Hindlimb muscle (tissue), 1 donor: ENCODE measurements around the gene TMEM184A. TPM values are rescaled to one million over a fixed set of nuclear protein-coding genes. Genes with fewer than 3 reads are reported as not detected.
A peak's percentile ranks its signal among the peaks of the same experiment; 100 is the strongest.
"Not testable (repeated sequence)": the region's sequence is repeated elsewhere in the genome, so short reads cannot be mapped to it uniquely, and the experiment has no call there.

ENCODE experiments used
- DNase-seq: peaks from one replicate; pipeline ENCODE4 v3.0.0-alpha.2; 2013
- polyA plus RNA-seq: library from polyadenylated mRNA; unstranded; fragments of 120-200 nt; gene quantifications from one replicate; pipeline ENCODE4 v1.2.1, GENCODE V29; 2013; ENCODE audit not compliant: insufficient read length

TMEM184A gene
- polyA plus RNA-seq, 1 donor = 0.92 TPM

DNA sequence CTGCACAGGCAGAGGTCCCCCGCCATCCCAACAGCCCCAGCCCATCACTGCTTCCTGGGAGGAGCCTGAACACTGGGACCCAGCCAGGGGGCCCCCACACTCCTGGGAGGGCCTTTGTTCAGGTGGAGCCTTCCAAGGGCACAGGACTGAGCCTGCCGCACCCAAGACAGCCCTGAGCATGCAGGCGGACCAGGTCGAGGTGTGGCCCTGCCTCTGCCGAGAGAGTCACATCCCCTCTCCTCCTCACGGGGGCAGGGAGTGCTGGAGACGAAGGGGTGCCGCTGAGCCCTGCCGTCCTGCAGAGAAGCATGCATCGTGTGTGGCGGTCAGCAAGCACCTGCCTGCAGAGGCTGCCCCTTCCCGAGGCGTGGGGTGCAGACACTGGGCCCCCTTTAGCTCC, 32.8 kb downstream of the TMEM184A start:
- no peak for DNase-seq

DNA sequence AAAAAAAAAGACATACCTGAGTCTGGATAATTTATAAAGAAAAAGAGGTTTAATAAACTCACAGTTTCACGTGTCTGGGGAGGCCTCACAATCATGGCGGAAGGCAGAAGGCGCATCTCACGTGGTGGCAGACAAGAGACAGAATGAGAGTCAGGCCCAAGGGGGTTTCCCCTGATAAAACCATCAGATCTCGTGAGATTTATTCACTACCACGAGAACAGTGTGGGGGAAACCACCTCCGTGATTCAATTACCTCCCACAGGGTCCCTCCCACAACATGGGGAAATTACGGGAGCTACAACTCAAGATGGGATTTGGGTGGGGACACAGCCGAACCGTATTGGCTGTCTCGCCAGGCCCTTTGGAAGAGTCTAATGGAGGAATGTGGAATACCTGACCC, 34.5 kb downstream of the TMEM184A start:
- no peak for DNase-seq

DNA sequence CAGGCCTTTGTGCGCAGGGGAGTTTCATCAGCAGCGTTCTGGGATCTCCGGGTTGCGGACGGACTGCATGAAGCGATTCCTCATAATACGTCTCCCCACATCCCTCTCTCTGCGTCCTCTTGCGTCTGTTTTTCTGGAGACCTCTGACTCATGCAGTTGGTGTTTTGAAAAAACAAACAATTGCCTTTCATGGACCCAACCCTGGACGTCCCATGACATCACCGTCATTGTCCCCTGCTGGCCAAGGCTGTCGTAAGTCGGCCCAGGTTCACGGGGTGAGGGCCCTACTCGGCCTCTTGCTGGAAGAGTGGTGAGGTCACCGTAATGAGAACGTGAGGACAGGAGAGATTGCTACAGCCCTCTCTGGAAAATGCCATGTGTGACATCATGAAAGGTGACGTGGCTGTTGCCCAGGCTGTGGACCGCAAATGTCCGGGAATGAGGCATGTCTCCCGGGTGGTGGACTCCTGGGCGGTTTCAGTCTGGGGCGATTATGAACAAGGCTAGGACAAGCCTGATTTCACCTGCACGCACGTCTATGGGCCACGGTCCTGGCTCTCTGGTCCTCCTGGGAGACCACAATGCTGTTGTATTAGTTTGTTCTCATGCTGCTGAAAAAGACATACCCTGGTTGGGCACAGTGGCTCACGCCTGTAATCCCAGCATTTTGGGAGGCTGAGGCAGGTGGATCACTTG, 35.3 kb downstream of the TMEM184A start:
- DNase-seq = no peak

DNA sequence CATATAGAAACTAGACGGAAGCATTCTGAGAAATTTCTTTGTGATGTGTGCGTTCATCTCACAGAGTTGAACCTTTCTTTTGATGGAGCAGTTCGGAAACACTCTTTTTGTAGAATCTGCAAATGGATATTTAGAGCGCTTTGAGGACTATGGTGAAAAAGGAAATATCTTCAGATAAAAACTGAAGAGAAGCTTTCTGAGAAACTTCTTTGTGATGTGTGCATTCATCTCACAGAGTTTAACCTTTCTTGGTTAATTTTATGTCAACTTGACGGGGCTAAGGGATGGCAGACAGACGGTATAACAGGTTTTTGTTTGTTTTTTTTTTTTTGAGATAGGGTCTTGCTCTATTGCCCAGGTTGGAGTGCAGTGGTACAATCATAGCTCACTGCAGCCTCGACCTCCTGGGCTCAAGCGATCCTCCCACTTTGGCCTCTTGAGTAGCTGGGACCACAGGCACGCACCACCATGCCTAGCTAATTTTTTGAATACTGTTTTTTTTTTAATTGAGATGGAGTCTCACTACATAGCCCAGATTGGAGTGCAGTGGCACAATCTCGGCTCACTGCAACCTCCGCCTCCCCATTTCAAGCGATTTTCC, 36.6 kb downstream of the TMEM184A start:
- DNase-seq = not testable (repeated sequence)

DNA sequence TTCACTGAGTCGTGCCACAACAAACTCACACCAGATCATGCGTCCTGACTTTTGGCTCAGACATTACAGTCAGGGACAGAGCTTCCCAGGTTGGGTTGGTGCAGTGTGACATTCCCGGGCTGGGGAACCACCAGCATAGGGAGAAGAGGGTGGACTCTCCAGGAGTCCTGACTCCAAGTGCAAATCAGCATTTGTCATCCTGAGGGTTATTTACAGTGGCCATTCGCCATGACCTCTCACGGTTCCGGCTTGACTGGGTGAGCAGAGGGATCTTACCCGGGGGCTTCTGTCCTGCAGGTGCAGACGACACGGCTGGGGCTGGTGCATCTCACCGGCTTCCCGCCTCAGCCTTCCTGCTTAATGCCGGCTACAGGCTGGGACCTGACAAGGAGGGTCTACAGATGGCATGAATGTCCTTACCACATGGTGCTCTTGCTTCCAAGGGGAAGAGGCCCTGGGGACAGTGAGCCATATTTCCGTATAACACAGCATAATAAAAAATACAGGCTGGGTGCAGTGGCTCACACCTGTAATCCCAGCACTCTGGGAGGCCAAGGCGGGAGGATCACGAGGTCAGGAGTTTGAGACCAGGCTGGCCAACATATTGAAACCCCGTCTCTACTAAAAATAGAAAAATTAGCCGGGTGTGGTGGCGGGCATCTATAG, 39.3 kb downstream of the TMEM184A start:
- DNase-seq = no peak

DNA sequence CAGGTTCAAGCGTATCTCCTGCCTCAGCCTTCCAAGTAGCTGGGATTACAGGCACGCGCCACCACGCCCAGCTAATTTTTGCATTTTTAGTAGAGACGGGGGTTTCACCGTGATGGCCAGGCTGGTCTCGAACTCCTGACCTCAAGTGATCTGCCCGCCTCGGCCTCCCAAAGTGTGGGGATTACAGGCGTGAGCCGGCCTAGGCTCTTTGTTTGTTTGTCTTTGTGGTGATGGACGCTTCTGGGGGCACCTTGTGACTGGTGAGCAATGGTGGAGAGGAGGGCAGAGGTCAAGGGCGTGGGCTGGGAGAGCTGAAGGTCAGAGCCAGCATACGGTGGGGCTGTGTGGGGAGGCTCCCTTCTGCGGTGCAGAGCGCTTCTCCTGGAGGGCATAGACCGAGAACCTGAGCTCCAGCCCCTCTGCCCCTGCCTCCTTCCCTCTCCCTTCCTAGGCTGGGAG, 40.5 kb downstream of the TMEM184A start:
- DNase-seq = not testable (repeated sequence)

DNA sequence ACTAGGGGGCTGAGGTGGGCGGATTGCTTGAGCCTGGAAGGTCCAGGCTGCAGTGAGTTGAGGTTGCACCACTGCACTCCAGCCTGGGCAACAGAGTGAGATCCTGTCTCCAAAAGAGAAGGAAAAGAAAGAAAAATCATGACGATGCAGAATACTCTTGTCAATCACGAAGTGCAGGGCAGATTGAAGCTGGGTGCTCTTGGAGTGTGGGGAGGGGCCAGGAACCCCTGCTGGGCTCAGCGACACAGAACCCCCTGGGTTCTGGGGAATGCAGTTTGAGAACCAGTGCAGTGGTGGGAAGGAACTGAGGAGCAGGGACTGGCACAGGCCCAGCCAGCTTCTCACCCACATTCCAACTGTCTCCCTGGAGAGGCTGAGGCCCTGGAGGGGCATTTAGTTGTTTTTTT, 41.0 kb downstream of the TMEM184A start:
- DNase-seq = no peak

DNA sequence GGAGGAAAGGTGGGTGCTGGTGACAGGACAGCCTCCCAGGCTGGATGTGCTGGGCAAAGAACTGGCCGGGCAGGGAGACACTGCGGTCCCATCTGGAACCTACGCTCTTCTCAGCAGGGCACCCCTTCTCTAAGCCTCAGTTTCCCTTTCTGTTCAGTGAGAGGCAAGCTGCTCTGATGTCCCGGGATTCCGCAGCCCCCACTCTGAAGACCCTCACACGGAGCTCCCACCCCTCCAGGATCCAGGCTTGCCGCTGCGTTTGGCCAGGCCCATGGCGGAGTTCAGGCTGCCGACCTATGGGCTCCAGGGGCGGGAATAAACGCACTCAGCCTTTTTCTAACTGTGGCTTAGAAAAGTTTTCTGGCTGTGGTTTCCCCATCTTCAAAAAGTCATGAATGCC, 41.6 kb downstream of the TMEM184A start:
- DNase-seq = no peak

DNA sequence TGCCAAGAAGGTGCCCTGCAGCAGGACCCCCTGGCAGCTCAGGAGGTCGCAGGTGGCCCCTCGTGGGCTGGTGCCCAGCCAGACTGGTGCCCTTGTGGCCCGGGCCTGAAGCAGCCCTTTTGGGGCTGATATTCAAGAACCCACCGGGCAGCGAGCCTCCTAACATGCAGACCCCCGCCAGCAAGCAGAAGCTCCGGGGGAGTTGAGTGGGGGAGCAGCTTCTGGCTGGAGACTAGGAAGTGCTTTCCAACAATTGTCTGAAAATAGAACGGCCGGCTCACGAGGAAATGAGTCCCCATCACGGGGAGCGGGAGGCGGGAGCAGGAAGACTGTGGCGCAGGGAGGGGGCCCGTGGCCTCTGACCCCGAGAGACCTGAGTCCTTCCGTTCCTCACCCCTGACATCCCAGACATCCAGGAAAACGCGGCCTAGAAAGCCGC, 42.3 kb downstream of the TMEM184A start:
- DNase-seq = no peak

DNA sequence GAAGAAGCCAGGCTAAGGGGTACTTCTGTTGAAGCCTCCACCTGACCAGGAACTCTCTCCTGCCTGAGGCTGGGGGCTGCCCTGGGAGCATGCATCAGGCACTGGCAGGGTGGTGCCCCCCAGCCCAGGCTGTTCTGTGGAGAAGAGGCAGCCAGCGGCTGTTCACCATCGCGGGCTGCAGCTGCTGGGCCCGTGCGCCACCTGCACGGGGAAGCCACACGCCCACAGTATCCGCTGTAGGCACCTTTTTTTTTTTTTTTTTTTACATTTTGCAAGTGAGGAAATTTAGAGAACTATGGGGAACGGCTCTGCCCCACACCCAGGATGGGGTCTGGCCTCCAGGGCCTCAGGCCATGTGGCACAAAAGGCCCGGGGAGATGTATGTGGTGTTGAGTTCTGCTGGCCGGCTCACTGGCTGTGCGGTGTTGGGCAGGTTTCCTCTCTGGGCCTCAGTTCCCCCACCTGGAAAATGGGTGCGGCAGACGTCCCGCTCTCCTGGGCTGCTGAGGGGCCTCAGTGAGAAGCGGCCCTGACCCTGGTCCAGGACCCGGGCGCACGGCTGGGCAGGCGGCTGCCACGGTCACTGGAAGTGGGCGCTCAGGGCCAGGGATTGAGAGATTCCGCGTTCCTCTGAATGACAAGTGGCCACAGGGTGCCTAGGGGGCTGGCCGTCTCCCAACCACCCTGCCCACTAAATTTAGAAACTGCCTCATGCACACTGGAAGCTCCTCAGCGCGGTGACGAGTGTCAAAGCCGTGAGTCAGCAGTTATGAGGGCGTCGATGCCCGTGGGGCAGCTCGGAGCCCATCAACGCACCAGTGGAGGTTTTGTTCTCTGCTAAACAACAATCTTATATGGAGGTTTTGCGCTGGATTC, 43.0 kb downstream of the TMEM184A start:
- no peak for DNase-seq

DNA sequence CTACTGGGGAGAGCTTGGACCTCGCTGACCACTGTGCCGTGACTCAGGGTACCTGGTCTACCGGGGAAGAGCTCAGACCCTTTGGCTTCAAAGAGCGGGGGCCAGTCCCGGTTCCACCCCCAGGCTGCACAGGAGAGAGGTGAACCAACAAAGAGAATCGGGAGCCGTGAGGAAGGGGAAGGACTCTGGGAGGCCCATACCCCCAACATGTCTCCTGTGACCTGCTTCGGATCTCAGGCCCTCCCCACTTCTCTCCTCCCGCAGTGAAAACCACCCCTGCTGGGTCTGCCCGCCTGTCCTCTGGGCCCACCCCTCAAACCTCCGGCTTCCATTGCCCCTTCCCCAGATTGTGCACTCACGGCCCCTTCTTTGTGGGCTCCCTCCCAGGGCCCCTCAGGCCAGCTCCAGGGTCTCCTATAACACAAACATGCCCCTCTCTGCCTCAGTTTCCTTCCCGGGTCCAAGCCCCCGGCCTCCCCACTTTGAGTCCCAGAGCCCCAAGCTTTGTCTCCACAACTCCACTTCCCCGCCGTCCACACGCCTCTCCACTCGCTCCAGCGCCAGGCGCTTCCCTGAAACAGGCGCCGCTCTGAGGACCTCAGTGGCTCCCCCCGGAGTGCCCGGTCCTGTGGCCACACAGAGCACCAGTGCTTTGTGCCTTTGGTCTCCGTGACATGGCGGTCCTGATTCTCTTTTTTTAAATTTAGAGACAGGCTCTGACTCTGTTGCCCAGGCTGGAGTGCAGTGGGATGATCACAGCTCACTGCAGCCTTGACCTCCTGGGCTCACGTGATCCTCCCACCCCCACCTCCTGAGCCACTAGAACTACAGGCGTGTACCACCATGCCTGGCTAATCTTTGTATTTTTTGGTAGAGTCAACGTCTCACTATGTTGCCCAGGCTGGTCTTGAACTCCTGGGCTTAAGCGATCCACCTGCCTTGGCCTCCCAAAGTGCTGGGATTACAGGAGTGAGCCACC, 44.3 kb downstream of the TMEM184A start:
- no peak for DNase-seq

DNA sequence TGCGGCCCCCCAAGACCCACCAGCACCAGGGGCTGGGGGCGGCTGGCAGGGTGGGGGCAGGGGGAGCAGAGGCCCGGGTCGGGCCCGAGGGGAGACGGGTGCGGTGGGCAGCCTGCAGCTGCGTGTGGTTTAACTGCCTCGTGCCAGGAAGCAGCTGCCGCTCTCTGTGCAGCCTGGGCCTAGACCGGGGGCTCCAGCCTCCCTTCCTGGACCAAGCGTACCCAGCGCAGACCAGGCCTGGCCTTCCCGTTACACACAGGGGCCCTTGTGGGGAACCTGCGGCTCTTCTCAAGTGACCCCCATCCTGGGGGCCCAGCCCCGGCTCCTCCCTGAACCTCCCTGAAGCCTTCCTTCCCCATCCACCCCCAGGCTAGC, 45.2 kb downstream of the TMEM184A start:
- no peak for DNase-seq

DNA sequence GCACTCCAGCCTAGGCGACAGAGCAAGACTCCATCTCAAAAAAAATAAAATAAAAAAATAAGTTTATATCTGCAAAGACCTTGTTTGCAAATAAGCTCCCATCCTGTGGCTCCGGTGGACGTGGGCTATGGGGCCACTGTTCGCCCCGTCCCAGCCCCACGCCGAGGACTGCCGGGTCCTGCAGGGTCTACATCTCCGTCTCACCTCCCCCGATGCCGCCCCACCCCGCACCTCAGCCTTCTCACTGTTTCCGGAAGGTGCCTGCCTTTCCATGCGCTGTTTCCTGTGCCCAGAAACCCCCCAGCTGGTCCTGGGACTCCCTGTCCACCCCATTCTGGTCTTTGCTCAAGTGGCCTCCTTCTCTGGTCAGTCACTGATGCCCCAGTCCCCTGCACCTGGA, 46.8 kb downstream of the TMEM184A start:
- no peak for DNase-seq

DNA sequence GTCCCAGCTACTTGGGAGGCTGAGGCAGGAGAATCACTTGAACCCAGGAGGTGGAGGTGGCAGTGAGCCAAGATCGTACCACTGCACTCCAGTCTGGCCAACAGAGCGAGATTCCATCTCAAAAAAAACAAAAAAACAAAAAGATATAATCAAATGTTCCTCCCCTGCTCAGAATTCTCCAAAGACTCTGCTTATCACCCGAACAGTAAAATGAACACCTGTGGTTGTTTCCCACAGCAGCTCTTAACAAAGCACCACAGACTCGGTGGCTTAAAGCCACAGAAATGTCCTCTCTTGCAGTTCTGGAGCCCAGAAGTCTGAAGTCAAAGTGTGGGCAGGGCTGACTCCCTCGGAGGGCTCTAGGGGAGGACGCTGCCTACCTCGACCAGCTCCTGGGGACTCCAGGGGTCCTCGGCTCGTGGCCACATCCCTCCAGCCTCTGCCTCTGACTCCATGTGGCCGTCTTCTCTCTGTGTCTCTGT, 47.7 kb downstream of the TMEM184A start:
- DNase-seq = no peak

DNA sequence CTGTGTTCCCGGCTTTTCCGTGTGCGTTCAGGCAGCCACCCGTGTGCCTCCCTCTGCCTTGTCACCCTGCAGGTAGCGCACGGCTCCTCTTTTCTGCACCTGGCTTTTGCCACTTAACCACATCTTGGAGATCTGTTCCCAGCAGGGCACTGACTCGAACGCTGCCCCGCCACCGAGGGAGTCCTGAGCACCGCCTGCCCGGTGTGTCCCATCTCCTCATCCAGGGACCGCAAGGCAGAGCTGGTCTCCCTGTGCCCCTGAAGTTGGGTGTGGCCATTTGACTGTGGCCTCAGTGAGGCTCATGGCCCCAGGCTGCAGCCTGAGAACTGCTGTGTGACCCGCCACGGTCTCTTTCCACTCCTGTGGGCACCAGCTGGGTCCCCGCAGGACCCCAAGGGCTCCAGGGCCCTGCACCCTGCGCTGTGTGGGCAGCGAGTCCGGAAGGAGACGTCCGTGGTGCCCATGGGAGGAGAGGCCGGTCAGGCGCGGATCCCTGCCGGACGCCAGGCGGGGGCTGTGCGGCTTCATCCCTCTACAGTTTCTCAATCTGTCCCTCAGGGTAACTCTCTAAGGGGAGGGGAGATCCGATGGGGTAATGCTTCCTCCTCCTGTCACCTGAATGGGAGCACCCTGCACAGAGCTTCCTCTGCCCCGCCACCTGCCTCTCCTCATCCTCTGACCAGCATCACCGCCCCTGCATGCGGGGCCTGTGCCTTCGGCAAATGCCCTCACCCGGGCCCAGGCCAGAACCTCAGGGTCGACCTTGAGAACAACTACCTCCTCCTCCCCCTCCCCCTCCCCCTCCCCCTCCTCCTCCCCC, 50.1 kb downstream of the TMEM184A start:
- DNase-seq = no peak

DNA sequence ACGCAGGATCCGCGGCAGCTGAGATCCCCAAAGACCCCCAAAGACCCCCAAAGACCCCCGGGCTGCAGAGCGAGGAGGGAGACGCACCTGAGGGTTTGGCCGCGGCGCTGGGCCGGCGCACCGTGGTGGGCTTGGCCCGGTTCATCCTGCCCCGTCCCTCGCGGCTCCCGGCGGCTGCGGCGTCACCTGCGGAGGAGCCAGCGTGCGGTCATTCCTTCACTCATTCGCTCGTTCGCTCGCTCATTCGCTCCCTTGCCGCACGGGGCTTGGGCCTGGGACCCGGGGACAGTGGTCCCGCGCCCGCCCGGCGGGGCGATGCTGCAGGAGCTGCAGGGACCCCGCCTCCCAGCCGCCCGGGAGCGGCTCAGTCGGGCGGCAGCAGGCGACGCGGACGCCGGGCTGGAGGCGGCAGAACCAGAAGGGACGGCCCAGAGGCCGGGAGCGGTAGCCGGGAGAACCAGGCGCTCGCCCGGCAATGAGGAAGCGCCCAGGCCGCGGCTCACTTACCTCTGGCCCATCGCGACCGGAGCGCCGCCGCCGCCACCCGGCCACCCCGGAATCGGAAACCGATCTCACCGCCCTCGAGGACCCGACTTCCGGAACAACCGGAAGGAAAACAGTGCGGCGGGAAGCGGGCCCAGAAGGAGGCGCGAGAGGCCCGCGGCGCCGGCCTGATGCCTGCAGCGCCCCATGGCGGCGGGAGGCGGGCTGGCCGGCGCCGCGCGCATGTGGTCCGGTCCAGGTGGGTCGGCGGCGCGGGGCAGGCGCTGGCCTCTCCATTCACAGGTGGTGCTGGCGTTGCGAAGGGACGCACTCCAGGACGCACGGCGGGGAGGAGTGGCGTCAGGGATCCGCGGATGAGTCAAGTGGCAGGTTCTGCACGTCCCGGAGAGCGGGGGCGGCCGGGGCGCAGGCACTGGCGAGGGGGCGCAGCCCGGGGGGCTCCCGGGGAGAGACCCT, 51.9 kb downstream of the TMEM184A start, which contains the start of gene INTS1:
INTS1 (minus strand) TSS at position 574 of the 960 bp plus-strand sequence; CDS start at position 145, 429 bp downstream.
- DNase-seq = peak; percentile 94

DNA sequence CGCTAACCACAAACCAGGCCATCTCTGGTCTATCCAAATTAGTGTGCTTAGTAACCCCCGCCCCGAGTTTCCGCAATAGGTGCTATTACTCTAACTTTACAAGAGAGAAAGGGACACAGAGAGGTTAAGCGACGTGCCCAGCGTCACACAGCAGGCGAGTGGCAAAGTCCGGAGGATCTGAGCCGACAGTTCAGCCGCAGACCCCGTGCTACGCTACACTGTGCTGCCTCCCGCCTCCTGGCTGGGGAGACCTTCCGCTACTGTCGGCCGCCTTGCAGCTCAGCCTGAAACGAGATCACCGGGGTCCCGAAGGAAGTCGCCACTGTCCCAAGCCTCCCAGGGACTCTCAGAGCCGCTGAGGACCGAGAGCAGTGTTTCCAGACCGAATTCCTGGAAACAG, 52.6 kb downstream of the TMEM184A start:
- DNase-seq = no peak

DNA sequence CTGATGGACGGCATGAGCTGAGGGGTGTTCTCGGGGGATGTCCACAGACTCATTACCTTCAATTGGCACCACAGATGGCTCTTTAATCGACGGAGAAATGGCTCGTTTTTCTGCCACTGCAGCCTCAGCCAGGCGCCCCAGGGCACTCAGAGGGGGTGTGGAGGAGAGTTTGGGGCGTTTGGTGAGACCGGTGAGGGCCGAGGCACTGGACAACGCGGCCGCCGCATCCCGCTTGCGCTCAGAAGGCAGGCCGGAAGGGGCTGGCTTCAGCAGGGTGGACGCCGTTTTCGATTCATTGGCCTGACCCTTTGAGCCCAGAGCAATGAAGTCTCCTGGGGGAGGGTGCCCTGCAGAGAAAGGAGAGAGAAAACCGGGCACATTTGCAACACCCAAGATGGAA, 53.2 kb downstream of the TMEM184A start:
- DNase-seq = no peak
